Mucosa of descending colon (tissue), 3 donors: ENCODE data around the gene SAMD9L. TPM values are rescaled to one million over a fixed set of nuclear protein-coding genes. Genes with fewer than 3 reads are reported as not detected.

ENCODE experiments used
- ATAC-seq: fragments of 200-7000 bp; cut with Tn5 transposase; one replicate; pipeline ENCODE4 v1.9.1; 2020; ENCODE audit warnings: mild to moderate bottlenecking, moderate library complexity
- DNase-seq, 3 donors: peaks; one replicate each; pipeline ENCODE4 v3.0.0-alpha.2; 2020
- H3K36me3 ChIP-seq: fragments of 200-600 bp; one replicate; pipeline ENCODE4 v1.8.0; 2021; ENCODE audit warnings: low read depth, mild to moderate bottlenecking
- H3K4me1 ChIP-seq: fragments of 200-600 bp; one replicate; pipeline ENCODE4 v1.8.0; 2021; ENCODE audit warnings: low read depth, mild to moderate bottlenecking
- H3K4me3 ChIP-seq: fragments of 200-600 bp; one replicate; pipeline ENCODE4 v1.8.0; 2021; ENCODE audit warnings: mild to moderate bottlenecking
- H3K9me3 ChIP-seq: fragments of 200-600 bp; one replicate; pipeline ENCODE4 v1.8.0; 2021; ENCODE audit warnings: mild to moderate bottlenecking
- CTCF ChIP-seq: fragments of 200-600 bp; IDR thresholded peaks from one replicate; pipeline ENCODE4 v1.8.0; 2022; ENCODE audit warnings: antibody characterized with exemption, mild to moderate bottlenecking
- intact Hi-C, 2 donors: fragments of 100-400 bp; cut with DNase I in 1 of 2; cut with micrococcal nuclease in 1 of 2; formaldehyde crosslinking; loops; one replicate each; pipeline versions ENCODE4 v1.11.0 to v1.11.1; 2022; cut with DNase I, micrococcal nuclease
- total RNA-seq, 3 donors: library from RNA; stranded (reverse); fragmentation: NEBNext Ultra II Directional in 2 of 3; extraction: Animal tissue kit (Norgen Biotek cat#: 25700) in 2 of 3; gene quantifications; one replicate each; pipeline versions ENCODE4 v1.2.1 to v1.2.4, GENCODE V29; 2021 to 2023
- donor health status: DM: no; HTN: no; CAD: no; lungs with moderate emphysema.
- donor health status: DM: no; HTN: no; CAD: no.
- donor health status: DM: no; HTN: yes; CAD: no.

SAMD9L gene
- total RNA-seq, 3 donors from 2014 or later: 16.9 to 27.6 (median 22.8) TPM

GRCh38 chr7:93146036-93146435, 2.1 kb downstream of the SAMD9L start:
- intact Hi-C loops: no loop called here
- H3K36me3 ChIP-seq: no peaks in the 10 kb centered on the region
- DNase-seq (no peak), ATAC-seq (no peak)
- H3K4me1 ChIP-seq: peaks cover 3% of the 10 kb centered on the region
- H3K9me3 ChIP-seq: no peaks in the 10 kb centered on the region
- no peak overlapping the region for H3K4me3 ChIP-seq
- no peak for TF ChIP-seq CTCF

- ATAC-seq (no peak), DNase-seq (no peak)
- intact Hi-C loops: no loop called here
- Histone ChIP-seq H3K36me3 (no peaks in the 10 kb centered on the region), H3K9me3 (no peaks in the 10 kb centered on the region), H3K4me1 (peaks cover 3% of the 10 kb centered on the region), H3K4me3 (no peak overlapping the region)
- no peak for TF ChIP-seq CTCF
Observed at GRCh38 chr7:93145354-93145753, 2.8 kb downstream of the SAMD9L start.

- Histone ChIP-seq H3K36me3 (no peaks in the 10 kb centered on the region), H3K4me1 (no peaks in the 10 kb centered on the region), H3K4me3 (no peak overlapping the region), H3K9me3 (peaks cover 3% of the 10 kb centered on the region)
- no peak for ATAC-seq
- TF ChIP-seq CTCF: no peak
- intact Hi-C loops: no loop called here
- DNase-seq: no peak
Observed at GRCh38 chr7:93142127-93142526, 6.1 kb downstream of the SAMD9L start.

- H3K36me3 ChIP-seq: no peaks in the 10 kb centered on the region
- H3K9me3 ChIP-seq: peaks cover 3% of the 10 kb centered on the region
- DNase-seq: no peak
- H3K4me1 ChIP-seq: no peaks in the 10 kb centered on the region
- H3K4me3 ChIP-seq: no peak overlapping the region
- intact Hi-C loops: no loop called here
- no peak for ATAC-seq
- TF ChIP-seq CTCF: no peak
Observed at GRCh38 chr7:93140582-93141191, 7.5 kb downstream of the SAMD9L start.

- no peak for TF ChIP-seq CTCF
- no peak overlapping the region for H3K4me3 ChIP-seq
- H3K36me3 ChIP-seq: no peaks in the 10 kb centered on the region
- H3K4me1 ChIP-seq: no peaks in the 10 kb centered on the region
- ATAC-seq (no peak), DNase-seq (no peak)
- peaks cover 21% of the 10 kb centered on the region for H3K9me3 ChIP-seq
- intact Hi-C loops: no loop called here
Observed at GRCh38 chr7:93138576-93138975, 9.6 kb downstream of the SAMD9L start.

- no peak for TF ChIP-seq CTCF
- no peak overlapping the region for H3K4me3 ChIP-seq
- no peaks in the 10 kb centered on the region for H3K36me3 ChIP-seq
- DNase-seq: no peak
- peaks cover 49% of the 10 kb centered on the region for H3K9me3 ChIP-seq
- intact Hi-C loops: no loop called here
- H3K4me1 ChIP-seq: no peaks in the 10 kb centered on the region
- no peak for ATAC-seq
Observed at GRCh38 chr7:93133005-93133404, 15.2 kb downstream of the SAMD9L start.
